ENCODE results near the gene CHSY1.

- no peak for TF ChIP-seq CTCF (conservative IDR thresholded peaks at IDR 0.05; ENCODE audit: low read length)
- TF ChIP-seq EZH2phosphoT487 (IDR thresholded peaks at IDR 0.05; ENCODE audit: borderline replicate concordance, low read depth, low read length), result no peak
Observed at GRCh38 chr15:101129851-101130380, 121.9 kb downstream of the CHSY1 start.
